ENCODE measurements around the gene OTULIN. TPM values are rescaled to one million over a fixed set of nuclear protein-coding genes. Genes with fewer than 3 reads are reported as not detected.

OTULIN gene
- polyA plus RNA-seq, 1 of the 3 experiments (the other 2 are of a cell fraction): 6.6 TPM

DNA sequence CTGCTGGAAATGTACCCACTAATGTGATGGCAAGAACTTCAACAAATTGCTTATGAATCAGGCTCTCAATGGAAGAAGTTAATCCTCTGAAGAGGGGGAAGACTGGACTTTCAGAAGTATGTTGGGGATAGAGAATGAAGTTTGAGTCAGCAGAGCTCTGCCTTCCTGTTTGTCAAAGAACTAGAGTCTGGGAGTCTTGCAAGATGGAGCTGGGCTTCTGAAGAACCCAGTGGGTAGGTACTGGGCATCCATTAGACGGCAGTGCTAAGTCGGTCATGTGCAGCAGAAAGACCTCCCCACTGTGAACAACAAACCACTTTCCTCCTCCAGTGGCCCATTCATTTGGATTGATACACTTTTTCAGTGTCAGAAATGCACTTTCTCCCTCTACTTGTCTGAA, 34.6 kb downstream of the OTULIN start:
- Histone ChIP-seq H3K9me2 (no peaks in the 10 kb centered on the region), H3K27me3 (ENCODE audit: insufficient read depth) (no peaks in the 10 kb centered on the region), H3F3A (replicated peaks; ENCODE audit: insufficient read depth) (no peaks in the 10 kb centered on the region), H3K4me2 (no peak overlapping the region), H2AFZ (ENCODE audit: low read depth) (no peak overlapping the region), H3K4me3 (ENCODE audit: low read depth in 2 of 2, low read length in 1 of 2) (no peak overlapping the region), H3K27ac (ENCODE audit: low read depth in 2 of 2, low read length in 1 of 2) (no peak overlapping the region), H3K9me3 (no peaks in the 10 kb centered on the region), H3K4me1 (ENCODE audit: control insufficient read depth in 1 of 2, insufficient read depth in 2 of 2, low read depth in 1 of 2, low read length in 1 of 2) (no peaks in the 10 kb centered on the region), H3K36me3 (replicated peaks in 1 of 2; ENCODE audit: control insufficient read depth in 1 of 2, insufficient read depth in 2 of 2, low read length in 1 of 2) (peaks cover 32 to 61% of the 10 kb centered on the region in 2 experiments), H3K9ac (no peak overlapping the region), H4K20me1 (ENCODE audit: insufficient read depth) (no peaks in the 10 kb centered on the region), H3K79me2 (ENCODE audit: insufficient read depth) (0 out of 2 replicates have a peak, but pooled peaks cover 3% of the 10 kb centered on the region)
- POLR2A ChIA-PET: no interaction called here
- 92% methylated on average over 2 of the region's 2 CpGs for WGBS (ENCODE audit: low lambda C conversion rate)
- CTCF ChIA-PET: interaction anchor here (1.4 kb wide), 1 partner anchor 9 kb away, joined by 3 read pairs; no protein-coding TSS in a partner anchor
- DNase-seq: no peak
- TF ChIP-seq SMC3 (IDR thresholded peaks at IDR 0.05; ENCODE audit: low read depth, low read length) (no peak), EZH2phosphoT487 (IDR thresholded peaks at IDR 0.05; ENCODE audit: borderline replicate concordance, low read depth) (no peak), FOSL2 (IDR thresholded peaks at IDR 0.05; ENCODE audit: borderline replicate concordance, low read depth) (no peak), RXRA (IDR thresholded peaks at IDR 0.05; ENCODE audit: borderline replicate concordance, low read depth) (no peak), USF1 (IDR thresholded peaks at IDR 0.05; ENCODE audit: borderline replicate concordance, low read depth) (no peak), MEF2A (IDR thresholded peaks at IDR 0.05; ENCODE audit: borderline replicate concordance, low read depth) (no peak), TEAD4 (IDR thresholded peaks at IDR 0.05; ENCODE audit: borderline replicate concordance, insufficient read depth) (no peak), NFIC (IDR thresholded peaks at IDR 0.05; ENCODE audit: borderline replicate concordance) (no peak), RCOR1 (IDR thresholded peaks at IDR 0.05; ENCODE audit: low read length) (no peak), EP300 (IDR thresholded peaks at IDR 0.05; ENCODE audit: borderline replicate concordance in 1 of 2, low read depth in 1 of 2, low read length in 1 of 2) (no peak), RFX5 (IDR thresholded peaks at IDR 0.05; ENCODE audit: low read length) (no peak), TAF1 (IDR thresholded peaks at IDR 0.05; ENCODE audit: borderline replicate concordance, low read depth, low read length) (no peak), RAD21 (IDR thresholded peaks at IDR 0.05; ENCODE audit: low read length) (no peak)
- TF ChIP-seq, protein P1, sequence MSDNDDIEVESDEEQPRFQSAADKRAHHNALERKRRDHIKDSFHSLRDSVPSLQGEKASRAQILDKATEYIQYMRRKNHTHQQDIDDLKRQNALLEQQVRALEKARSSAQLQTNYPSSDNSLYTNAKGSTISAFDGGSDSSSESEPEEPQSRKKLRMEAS (IDR thresholded peaks at IDR 0.05; ENCODE audit: low read depth): no peak

DNA sequence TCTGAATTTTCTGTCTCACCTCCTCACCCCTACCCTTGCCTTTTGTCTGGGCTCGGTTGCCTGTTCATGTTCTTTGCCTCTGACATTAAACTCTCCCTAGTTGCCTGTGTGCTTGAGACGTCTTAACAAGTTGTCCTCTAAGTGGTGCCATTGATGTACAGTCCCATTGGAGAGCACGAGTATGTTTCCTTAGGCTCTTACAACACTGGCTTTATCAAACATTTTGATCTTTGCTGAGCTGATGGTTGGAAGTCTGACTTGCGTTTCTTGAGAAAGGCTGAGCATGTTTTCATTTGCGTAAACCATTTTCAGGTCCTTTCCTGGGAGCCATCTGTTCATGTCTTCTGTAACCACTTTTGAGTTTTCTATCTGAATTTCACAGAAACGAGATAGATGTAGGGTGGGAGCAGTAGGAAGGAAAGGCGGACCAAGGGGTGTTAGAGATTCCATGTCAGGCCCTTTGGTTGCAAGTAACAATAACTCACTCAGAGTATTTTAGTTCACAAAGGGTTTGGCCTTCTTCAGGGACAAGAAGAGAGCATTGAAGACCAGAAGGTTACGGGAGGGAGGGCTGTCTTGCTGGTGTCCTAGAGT, 35.4 kb downstream of the OTULIN start:
- Histone ChIP-seq H3K9ac (no peak overlapping the region), H3K4me3 (ENCODE audit: low read depth in 2 of 2, low read length in 1 of 2) (no peak overlapping the region), H3F3A (replicated peaks; ENCODE audit: insufficient read depth) (no peaks in the 10 kb centered on the region), H4K20me1 (ENCODE audit: insufficient read depth) (no peaks in the 10 kb centered on the region), H3K27ac (ENCODE audit: low read depth in 2 of 2, low read length in 1 of 2) (no peak overlapping the region), H3K36me3 (replicated peaks in 1 of 2; ENCODE audit: control insufficient read depth in 1 of 2, insufficient read depth in 2 of 2, low read length in 1 of 2) (peaks cover 33 to 57% of the 10 kb centered on the region in 2 experiments), H3K27me3 (ENCODE audit: insufficient read depth) (no peaks in the 10 kb centered on the region), H2AFZ (ENCODE audit: low read depth) (no peak overlapping the region), H3K4me1 (ENCODE audit: control insufficient read depth in 1 of 2, insufficient read depth in 2 of 2, low read depth in 1 of 2, low read length in 1 of 2) (no peaks in the 10 kb centered on the region), H3K9me2 (no peaks in the 10 kb centered on the region), H3K4me2 (no peak overlapping the region), H3K9me3 (no peaks in the 10 kb centered on the region), H3K79me2 (ENCODE audit: insufficient read depth) (0 out of 2 replicates have a peak, but pooled peaks cover 3% of the 10 kb centered on the region)
- no peak for DNase-seq
- ChIA-PET CTCF (interaction anchor here (1.2 to 1.4 kb wide), 2 partner anchors 8 to 303 kb away, joined by 3 read pairs; no protein-coding TSS in a partner anchor), POLR2A (no interaction called here)
- WGBS (ENCODE audit: low lambda C conversion rate): 87% methylated on average over 8 of the region's 8 CpGs
- TF ChIP-seq ELF1 (IDR thresholded peaks at IDR 0.05) (no peak), JUND (IDR thresholded peaks at IDR 0.05) (no peak), TAF1 (IDR thresholded peaks at IDR 0.05; ENCODE audit: borderline replicate concordance, low read depth, low read length) (no peak)

Measured in SK-N-SH (cell line).